H1 (cell line): ENCODE measurements around the gene TIFAB. TPM values are rescaled to one million over a fixed set of nuclear protein-coding genes. Genes with fewer than 3 reads are reported as not detected.

ENCODE experiments used
- CTCF ChIA-PET: fragments of 300-600 bp; sonication (Branson Sonifier 250); formaldehyde crosslinking; loops from one replicate; lab custom pipeline; 2021; ENCODE audit not compliant: partially characterized antibody; lab: Charles Lee
- POLR2A ChIA-PET: fragments of 300-600 bp; sonication (Branson Sonifier 250); formaldehyde crosslinking; loops from one replicate; lab custom pipeline; 2021; ENCODE audit warnings: inconsistent platforms; ENCODE audit not compliant: partially characterized antibody; lab: Charles Lee
- DNase-seq, 2 experiments: peaks; one replicate each; pipeline versions ENCODE4 v3.0.0 to v3.0.0-alpha.2; 2010 to 2022; ENCODE audit warnings: low spot score in 2 of 2, low read depth in 1 of 2, mixed read lengths in 1 of 2
- FAIRE-seq: peaks from 2 replicates; lab custom pipeline; 2011; peaks lifted over from hg19 to GRCh38; lab: Jason Lieb, UNC
- H2AFZ ChIP-seq: 2 replicates; pipeline ENCODE4 v1.8.1; 2012; ENCODE audit warnings: low read length, inconsistent platforms
- H2AK5ac ChIP-seq: 2 replicates; pipeline ENCODE4 v1.6.1; 2013; ENCODE audit warnings: low read depth, low read length
- H2BK120ac ChIP-seq: replicated peaks from 2 replicates; pipeline ENCODE3; 2013; ENCODE audit warnings: low read depth, low read length, inconsistent platforms
- H2BK12ac ChIP-seq: 2 replicates; pipeline ENCODE4 v1.6.1; 2013; ENCODE audit warnings: low read depth, low read length
- H2BK15ac ChIP-seq: 2 replicates; pipeline ENCODE4 v1.6.1; 2013; ENCODE audit warnings: low read length
- H2BK20ac ChIP-seq: 2 replicates; pipeline ENCODE4 v1.6.1; 2013; ENCODE audit warnings: low read length
- H2BK5ac ChIP-seq: 2 replicates; pipeline ENCODE4 v1.6.1; 2013; ENCODE audit warnings: low read depth, low read length
- H3K14ac ChIP-seq: 2 replicates; pipeline ENCODE4 v1.6.1; 2013; ENCODE audit warnings: inconsistent platforms; ENCODE audit not compliant: insufficient read length
- H3K18ac ChIP-seq: 2 replicates; pipeline ENCODE4 v1.6.1; 2013; ENCODE audit warnings: low read length; ENCODE audit errors: extremely low read depth
- H3K23ac ChIP-seq: 2 replicates; pipeline ENCODE4 v1.6.1; 2013; ENCODE audit warnings: inconsistent platforms; ENCODE audit not compliant: insufficient read length
- H3K23me2 ChIP-seq: 2 replicates; pipeline ENCODE4 v1.6.1; 2013; ENCODE audit warnings: low read depth, low read length
- H3K27ac ChIP-seq: 2 replicates; pipeline ENCODE4 v1.6.1; 2011; ENCODE audit warnings: low read depth, low read length, inconsistent platforms
- H3K27me3 ChIP-seq, 4 experiments: replicated peaks in 1 of 4; 1 replicate in 1 of 4; 2 replicates in 3 of 4; pipeline versions ENCODE4 v1.6.1 to v1.8.1; 2011 to 2013; ENCODE audit warnings: low read length in 3 of 4, mild to moderate bottlenecking in 3 of 4, inconsistent platforms in 2 of 4, mixed read lengths in 2 of 4, moderate library complexity in 1 of 4; ENCODE audit not compliant: control insufficient read depth in 3 of 4, insufficient read depth in 3 of 4; ENCODE audit errors: extremely low read depth in 1 of 4
- H3K36me3 ChIP-seq, 4 experiments: 2 replicates each; pipeline versions ENCODE4 v1.6.1 to v1.8.1; 2011 to 2013; ENCODE audit warnings: mild to moderate bottlenecking in 4 of 4, low read length in 3 of 4, moderate library complexity in 2 of 4, control low read depth in 1 of 4, inconsistent platforms in 1 of 4; ENCODE audit not compliant: insufficient read depth in 4 of 4, control insufficient read depth in 2 of 4
- H3K4ac ChIP-seq: replicated peaks from 2 replicates; pipeline ENCODE3; 2013; ENCODE audit warnings: low read length, low read depth, mixed read lengths, inconsistent platforms; ENCODE audit not compliant: insufficient read length
- H3K4me1 ChIP-seq, 4 experiments: replicated peaks in 1 of 4; 1 replicate in 1 of 4; 2 replicates in 3 of 4; pipeline versions ENCODE4 v1.6.1 to v1.8.1; 2011 to 2013; ENCODE audit warnings: low read length in 3 of 4, inconsistent platforms in 2 of 4, mixed read lengths in 1 of 4; ENCODE audit not compliant: insufficient read depth in 4 of 4, control insufficient read depth in 3 of 4
- H3K4me2 ChIP-seq, 2 experiments: 2 replicates each; pipeline versions ENCODE4 v1.6.1 to v1.8.1; 2011 to 2013; ENCODE audit warnings: low read depth in 2 of 2, low read length in 2 of 2, control low read depth in 1 of 2, inconsistent platforms in 1 of 2, mild to moderate bottlenecking in 1 of 2; ENCODE audit not compliant: insufficient read depth in 1 of 2
- H3K4me3 ChIP-seq, 4 experiments: fragments of 200-600, 300-600 bp in 1 of 4; sonication (generic), shearing (Covaris generic), sonication (Bioruptor Twin) in 1 of 4; 2 replicates each; pipeline versions ENCODE4 v1.5.1 to v1.8.1; 2011 to 2016; ENCODE audit warnings: low read length in 4 of 4, low read depth in 3 of 4, control low read depth in 2 of 4, inconsistent platforms in 2 of 4, mild to moderate bottlenecking in 2 of 4, mixed read lengths in 1 of 4, moderate library complexity in 1 of 4; ENCODE audit not compliant: insufficient read depth in 2 of 4; ENCODE audit errors: extremely low read depth in 1 of 4
- H3K56ac ChIP-seq: replicated peaks from 2 replicates; pipeline ENCODE3; 2013; ENCODE audit warnings: low read depth, mild to moderate bottlenecking, mixed read lengths, low read length, inconsistent platforms; ENCODE audit not compliant: insufficient read length
- H3K79me1 ChIP-seq: 2 replicates; pipeline ENCODE4 v1.6.1; 2013; ENCODE audit warnings: low read depth, low read length, control low read depth
- H3K79me2 ChIP-seq, 2 experiments: 2 replicates each; pipeline versions ENCODE4 v1.6.1 to v1.8.1; 2012 to 2013; ENCODE audit warnings: low read length in 2 of 2, mild to moderate bottlenecking in 2 of 2, inconsistent platforms in 1 of 2; ENCODE audit not compliant: insufficient read depth in 2 of 2, control insufficient read depth in 1 of 2
- H3K9ac ChIP-seq, 4 experiments: replicated peaks in 1 of 4; 1 replicate in 1 of 4; 2 replicates in 3 of 4; pipeline versions ENCODE4 v1.6.1 to v1.8.1; 2011 to 2013; ENCODE audit warnings: low read depth in 3 of 4, low read length in 3 of 4, control low read depth in 2 of 4, mild to moderate bottlenecking in 2 of 4, moderate library complexity in 2 of 4, inconsistent platforms in 1 of 4; ENCODE audit errors: extremely low read depth in 1 of 4
- H3K9me3 ChIP-seq, 2 experiments: 2 replicates each; pipeline versions ENCODE4 v1.6.1 to v1.8.1; 2012 to 2013; ENCODE audit warnings: mild to moderate bottlenecking in 2 of 2, moderate library complexity in 2 of 2, control low read depth in 1 of 2, inconsistent platforms in 1 of 2, low read depth in 1 of 2, low read length in 1 of 2, mixed read lengths in 1 of 2; ENCODE audit not compliant: insufficient read depth in 2 of 2
- H4K20me1 ChIP-seq, 2 experiments: replicated peaks in 1 of 2; 2 replicates each; pipeline versions ENCODE3 to v1.8.1; 2011 to 2013; ENCODE audit warnings: inconsistent platforms in 2 of 2, low read length in 2 of 2, mild to moderate bottlenecking in 1 of 2; ENCODE audit not compliant: insufficient read depth in 2 of 2, control insufficient read depth in 1 of 2
- H4K5ac ChIP-seq: 2 replicates; pipeline ENCODE4 v1.6.1; 2013; ENCODE audit warnings: low read length, low read depth, mixed read lengths, inconsistent platforms; ENCODE audit not compliant: insufficient read length
- H4K8ac ChIP-seq: 2 replicates; pipeline ENCODE4 v1.8.0; 2013; ENCODE audit warnings: mild to moderate bottlenecking, moderate library complexity, low read length, inconsistent platforms; ENCODE audit not compliant: insufficient read depth; ENCODE audit errors: extremely low read depth
- H4K91ac ChIP-seq: replicated peaks from 2 replicates; pipeline ENCODE3; 2013; ENCODE audit warnings: low read length, mixed read lengths, inconsistent platforms; ENCODE audit not compliant: insufficient read length
- CBX8 ChIP-seq: fragments of 300-800, 300-1000 bp; sonication (generic); IDR thresholded peaks from 2 replicates; pipeline ENCODE4 v1.7.1; 2016; ENCODE audit warnings: low read depth, low read length, borderline replicate concordance
- FOSL1 ChIP-seq: IDR thresholded peaks from 2 replicates; pipeline ENCODE4 v1.6.1; 2011; ENCODE audit warnings: mild to moderate bottlenecking, low read depth, low read length, moderate library complexity; ENCODE audit not compliant: insufficient read depth
- GABPA ChIP-seq: IDR thresholded peaks from 2 replicates; pipeline ENCODE4 v1.6.1; 2011; ENCODE audit warnings: mild to moderate bottlenecking, low read length, moderate library complexity, borderline replicate concordance; ENCODE audit not compliant: insufficient read depth
- GTF2F1 ChIP-seq: IDR thresholded peaks from 2 replicates; pipeline ENCODE4 v1.6.1; 2012; ENCODE audit warnings: low read depth, low read length, improper control_type of control experiment, borderline replicate concordance
- JUN ChIP-seq: IDR thresholded peaks from 2 replicates; pipeline ENCODE4 v1.6.1; 2011; ENCODE audit warnings: low read depth, mild to moderate bottlenecking, improper control_type of control experiment, low read length
- KDM4A ChIP-seq: IDR thresholded peaks from one replicate; pipeline ENCODE4 v1.7.1; 2012; ENCODE audit warnings: low read depth, mild to moderate bottlenecking, moderate library complexity, low read length, inconsistent platforms; ENCODE audit not compliant: severe bottlenecking
- MAFK ChIP-seq: IDR thresholded peaks from 2 replicates; pipeline ENCODE4 v1.6.1; 2012; ENCODE audit warnings: low read depth, mild to moderate bottlenecking, improper control_type of control experiment, low read length
- NRF1 ChIP-seq: IDR thresholded peaks from 2 replicates; pipeline ENCODE4 v1.6.1; 2011; ENCODE audit warnings: mild to moderate bottlenecking, low read depth, low read length, improper control_type of control experiment
- SP2 ChIP-seq: IDR thresholded peaks from 2 replicates; pipeline ENCODE4 v1.6.1; 2012; ENCODE audit warnings: mild to moderate bottlenecking, low read length, inconsistent platforms
- SRF ChIP-seq: IDR thresholded peaks from 2 replicates; pipeline ENCODE4 v1.6.1; 2011; ENCODE audit warnings: mild to moderate bottlenecking, low read depth, low read length, moderate library complexity
- TAF7 ChIP-seq: optimal IDR thresholded peaks from 2 replicates; pipeline ENCODE3; 2011; ENCODE audit warnings: low read depth, mild to moderate bottlenecking, inconsistent platforms, low read length, moderate library complexity, borderline replicate concordance
- USF2 ChIP-seq: IDR thresholded peaks from 2 replicates; pipeline ENCODE4 v1.6.1; 2011; ENCODE audit warnings: low read length, improper control_type of control experiment
- YY1 ChIP-seq: IDR thresholded peaks from 2 replicates; pipeline ENCODE4 v1.6.1; 2011; ENCODE audit warnings: low read depth, mild to moderate bottlenecking, low read length
- WGBS, 2 experiments: shearing (Covaris generic) in 1 of 2; methylation state at CpG; one replicate each; pipeline versions ENCODE4 v1.1.6 to v1.1.7; 2013 to 2015; ENCODE audit warnings: low lambda C conversion rate in 2 of 2, mixed read lengths in 2 of 2, inconsistent platforms in 1 of 2, low coverage in 1 of 2, missing lambda C conversion rate in 1 of 2; ENCODE audit not compliant: insufficient replicate concordance in 2 of 2, insufficient coverage in 1 of 2, insufficient read length in 1 of 2; ENCODE audit errors: extremely low coverage in 1 of 2, missing lambda C conversion rate in 1 of 2; 5-methylcytosine and 5-hydroxymethylcytosine counted together
- polyA plus RNA-seq, 7 experiments: library from polyadenylated mRNA; depleted of rRNA in 3 of 7; stranded (reverse) in 5 of 7; unstranded in 2 of 7; fragments of >200 nt in 5 of 7; fragments of 200-250 nt in 2 of 7; gene quantifications; 1 replicate in 5 of 7; 2 replicates in 1 of 7; 4 replicates in 1 of 7; pipeline versions ENCODE4 v1.2.1 to v1.2.3, GENCODE V29; 2011 to 2013; ENCODE audit warnings: missing spikeins in 2 of 7, mixed read lengths in 2 of 7
- total RNA-seq: library from RNA; stranded (reverse); fragmentation: NEBNext Ultra II Directional; extraction: Animal tissue kit (Norgen Biotek cat#: 25700); gene quantifications from 2 replicates; pipeline ENCODE4 v1.2.1, GENCODE V29; 2021

The TIFAB gene
- total and polyA plus RNA-seq, 2 of the 8 experiments (the other 6 are each of a cell fraction or from before 2014, with no cell fraction given): not detected

- no peak overlapping the region for H2BK120ac ChIP-seq
- H3K79me2 ChIP-seq: no peaks in the 10 kb centered on the region
- no peak overlapping the region for H3K9ac ChIP-seq
- H2BK12ac ChIP-seq: 0 out of 2 replicates have a peak overlapping the region, but pooled peaks have one; percentile 68
- H3K4me3 ChIP-seq: no peak overlapping the region
- DNase-seq (no peak), FAIRE-seq (no peak)
- 0 out of 2 replicates have a peak overlapping the region, but pooled peaks have one; percentile 9 for H3K18ac ChIP-seq
- H3K79me1 ChIP-seq: no peaks in the 10 kb centered on the region
- H3K27ac ChIP-seq: no peak overlapping the region
- H2AK5ac ChIP-seq: 0 out of 2 replicates have a peak overlapping the region, but pooled peaks have one; percentile 54
- H2BK15ac ChIP-seq: no peak overlapping the region
- peaks cover 0 to 24% (median 14%) of the 10 kb centered on the region in 4 experiments; a peak in 6 of 7 replicates for H3K4me1 ChIP-seq
- H4K5ac ChIP-seq: no peak overlapping the region
- H4K91ac ChIP-seq: no peak overlapping the region
- H3K9me3 ChIP-seq: no peaks in the 10 kb centered on the region
- no peak overlapping the region for H3K56ac ChIP-seq
- no peak overlapping the region for H3K23ac ChIP-seq
- H2AFZ ChIP-seq: no peak overlapping the region
- H4K20me1 ChIP-seq: peaks cover 4 to 18% of the 10 kb centered on the region in 2 experiments
- no peak overlapping the region for H3K14ac ChIP-seq
- H2BK20ac ChIP-seq: 0 out of 2 replicates have a peak overlapping the region, but pooled peaks have one; percentile 48
- 75% methylated on average over 5 of the region's 5 CpGs; no CpG with 5 or more reads in 1 of the 2 experiments for WGBS, 2 experiments
- no peak overlapping the region for H3K4ac ChIP-seq
- no peak overlapping the region for H3K4me2 ChIP-seq
- no peak overlapping the region for H2BK5ac ChIP-seq
- peaks cover 23 to 84% (median 76%) of the 10 kb centered on the region in 4 experiments for H3K27me3 ChIP-seq
- H3K36me3 ChIP-seq: no peaks in the 10 kb centered on the region
- ChIA-PET POLR2A (no interaction called here), CTCF (interaction anchor here (1.2 to 8.6 kb wide), 3 partner anchors 8 to 353 kb away, joined by 3 to 122 read pairs (median 4); no protein-coding TSS in a partner anchor)
- H4K8ac ChIP-seq: no peak overlapping the region
- H3K23me2 ChIP-seq: peaks cover 6% of the 10 kb centered on the region; the same call in 1 of the 2 replicates
- TF ChIP-seq SP2 (no peak), FOSL1 (no peak), JUN (no peak), CBX8 (no peak), YY1 (no peak), TAF7 (no peak), MAFK (no peak), NRF1 (no peak), KDM4A (no peak), SRF (no peak), GABPA (no peak), USF2 (no peak), GTF2F1 (no peak)
Observed at GRCh38 chr5:135481387-135481786, 29.2 kb upstream of the TIFAB start.
